Fibroblast of lung (primary cell): ENCODE results near the gene OR1L8.
"Not testable (repeated sequence)": the region's sequence is repeated elsewhere in the genome, so short reads cannot be mapped to it uniquely, and the experiment has no call there.

Source experiments
- EZH2 ChIP-seq: IDR thresholded peaks from 2 replicates; pipeline ENCODE4 v1.5.1; 2012; ENCODE audit warnings: low read length, control low read depth, mild to moderate bottlenecking; ENCODE audit errors: missing control alignments
- TF ChIP-seq, protein P1 (sequence below), 2 donors: IDR thresholded peaks in 1 of 2; conservative IDR thresholded peaks in 1 of 2; 1 replicate in 1 of 2; 2 replicates in 1 of 2; pipeline ENCODE4 v1.5.1; 2011 to 2012; ENCODE audit warnings: low read length in 2 of 2, control low read depth in 1 of 2, inconsistent platforms in 1 of 2, low read depth in 1 of 2, mild to moderate bottlenecking in 1 of 2

DNA sequence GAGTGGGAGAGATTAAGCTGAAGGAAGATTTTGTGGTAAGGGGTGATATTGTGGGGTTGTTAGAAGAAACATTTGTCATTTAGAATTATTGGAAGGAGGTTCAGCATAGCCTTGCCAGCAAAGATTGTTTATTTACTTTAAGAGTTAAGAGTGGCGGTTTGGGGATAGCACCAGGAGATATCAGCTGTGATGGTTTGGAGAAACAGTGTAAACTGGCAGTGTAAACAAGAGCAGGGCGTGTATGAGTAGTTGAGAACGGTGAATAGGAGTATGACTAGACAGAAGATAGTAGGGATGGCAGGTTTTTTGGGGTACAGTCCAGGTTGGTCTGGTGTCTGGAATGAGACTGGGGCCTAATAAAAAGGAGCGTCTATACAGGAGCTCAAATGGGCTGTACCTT lies 52.0 kb downstream of the OR1L8 start:
- TF ChIP-seq, protein P1, sequence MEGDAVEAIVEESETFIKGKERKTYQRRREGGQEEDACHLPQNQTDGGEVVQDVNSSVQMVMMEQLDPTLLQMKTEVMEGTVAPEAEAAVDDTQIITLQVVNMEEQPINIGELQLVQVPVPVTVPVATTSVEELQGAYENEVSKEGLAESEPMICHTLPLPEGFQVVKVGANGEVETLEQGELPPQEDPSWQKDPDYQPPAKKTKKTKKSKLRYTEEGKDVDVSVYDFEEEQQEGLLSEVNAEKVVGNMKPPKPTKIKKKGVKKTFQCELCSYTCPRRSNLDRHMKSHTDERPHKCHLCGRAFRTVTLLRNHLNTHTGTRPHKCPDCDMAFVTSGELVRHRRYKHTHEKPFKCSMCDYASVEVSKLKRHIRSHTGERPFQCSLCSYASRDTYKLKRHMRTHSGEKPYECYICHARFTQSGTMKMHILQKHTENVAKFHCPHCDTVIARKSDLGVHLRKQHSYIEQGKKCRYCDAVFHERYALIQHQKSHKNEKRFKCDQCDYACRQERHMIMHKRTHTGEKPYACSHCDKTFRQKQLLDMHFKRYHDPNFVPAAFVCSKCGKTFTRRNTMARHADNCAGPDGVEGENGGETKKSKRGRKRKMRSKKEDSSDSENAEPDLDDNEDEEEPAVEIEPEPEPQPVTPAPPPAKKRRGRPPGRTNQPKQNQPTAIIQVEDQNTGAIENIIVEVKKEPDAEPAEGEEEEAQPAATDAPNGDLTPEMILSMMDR (conservative IDR thresholded peaks at IDR 0.05 in 1 of 2, IDR thresholded peaks at IDR 0.05 in 1 of 2; ENCODE audit: low read depth in 1 of 2, low read length in 2 of 2): not testable (repeated sequence)
- not testable (repeated sequence) for TF ChIP-seq EZH2
